Uterus (tissue), 4 donors: ENCODE results near the gene ARMC8. TPM values are rescaled to one million over a fixed set of nuclear protein-coding genes. Genes with fewer than 3 reads are reported as not detected.

Source experiments
- DNase-seq, 2 donors: peaks; one replicate each; pipeline ENCODE4 v3.0.0-alpha.2; 2019 to 2020
- H3K27ac ChIP-seq, 2 donors: fragments of 200-600 bp; sonication (generic); 1 replicate in 1 of 2; 2 replicates in 1 of 2; pipeline ENCODE4 v1.5.1; 2016 to 2018
- H3K27me3 ChIP-seq, 2 donors: fragments of 200-600 bp; sonication (generic); one replicate each; pipeline ENCODE4 v1.5.1; 2018 to 2019; ENCODE audit warnings: control low read depth in 1 of 2
- H3K36me3 ChIP-seq, 2 donors: fragments of 200-600 bp; sonication (generic); one replicate each; pipeline ENCODE4 v1.5.1; 2019; ENCODE audit warnings: control low read depth in 1 of 2
- H3K4me1 ChIP-seq, 2 donors: fragments of 200-600 bp; sonication (generic); one replicate each; pipeline ENCODE4 v1.5.1; 2018 to 2019; ENCODE audit warnings: control low read depth in 1 of 2
- H3K4me3 ChIP-seq, 2 donors: fragments of 200-600 bp; sonication (generic); 1 replicate in 1 of 2; 2 replicates in 1 of 2; pipeline ENCODE4 v1.5.1; 2018 to 2019; ENCODE audit warnings: mild to moderate bottlenecking in 1 of 2
- H3K9me3 ChIP-seq, 2 donors: fragments of 200-600 bp; sonication (generic); one replicate each; pipeline ENCODE4 v1.5.1; 2019; ENCODE audit warnings: control low read depth in 1 of 2
- POLR2A ChIP-seq, 2 donors: fragments of 450-650 bp; IDR thresholded peaks; one replicate each; pipeline ENCODE4 v1.6.1; 2016; ENCODE audit warnings: antibody characterized with exemption in 2 of 2, mild to moderate bottlenecking in 1 of 2, moderate library complexity in 1 of 2
- intact Hi-C: fragments of 100-400 bp; cut with DNase I; formaldehyde crosslinking; loops from one replicate; pipeline ENCODE4 v1.15.1; 2023; ENCODE audit warnings: low total_unique reads
- total RNA-seq, 4 donors: library from RNA; depleted of rRNA in 3 of 4; stranded (reverse); fragments of >200 nt in 3 of 4; gene quantifications; one replicate each; pipeline versions ENCODE4 v1.1.0 to v1.2.4, GENCODE V29; 2014 to 2023
- TF ChIP-seq, protein P1 (sequence below), 4 experiments: fragments of 200-600 bp in 2 of 4; fragments of 450-650 bp in 2 of 4; sonication (generic) in 2 of 4; IDR thresholded peaks; one replicate each; pipeline ENCODE4 v1.5.1; 2016 to 2019; ENCODE audit warnings: antibody characterized with exemption in 4 of 4, mild to moderate bottlenecking in 2 of 4, moderate library complexity in 1 of 4
- donor health status: DM: yes; HTN: yes; CAD: no.

ARMC8 gene
- total RNA-seq, 4 donors from 2014 or later: 38.7 to 85.1 (median 64.6) TPM

DNA sequence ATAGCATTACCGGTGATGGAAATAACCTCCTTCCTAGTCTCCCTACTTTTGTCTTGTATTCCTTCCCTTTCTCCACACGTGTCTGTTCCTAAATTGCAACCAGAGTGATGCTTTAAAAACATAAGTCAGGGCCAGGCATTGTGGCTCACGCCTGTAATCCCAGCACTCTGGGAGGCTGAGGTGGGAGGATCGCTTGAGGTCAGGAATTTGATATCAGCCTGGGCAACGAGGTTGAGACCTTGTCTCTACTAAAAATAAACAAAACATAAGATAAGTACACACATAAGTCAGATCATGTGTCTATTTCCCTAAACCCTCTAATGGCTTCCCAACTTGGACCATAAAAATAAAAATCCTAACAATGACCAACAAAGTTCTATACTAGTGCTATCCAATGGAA, 18.4 kb downstream of the ARMC8 start:
- Histone ChIP-seq H3K4me1 (no peaks in the 10 kb centered on the region), H3K27ac (no peak overlapping the region), H3K36me3 (no peaks in the 10 kb centered on the region), H3K27me3 (no peaks in the 10 kb centered on the region), H3K4me3 (no peak overlapping the region), H3K9me3 (no peaks in the 10 kb centered on the region)
- intact Hi-C loops: no loop called here
- no peak for DNase-seq
- TF ChIP-seq, protein P1, sequence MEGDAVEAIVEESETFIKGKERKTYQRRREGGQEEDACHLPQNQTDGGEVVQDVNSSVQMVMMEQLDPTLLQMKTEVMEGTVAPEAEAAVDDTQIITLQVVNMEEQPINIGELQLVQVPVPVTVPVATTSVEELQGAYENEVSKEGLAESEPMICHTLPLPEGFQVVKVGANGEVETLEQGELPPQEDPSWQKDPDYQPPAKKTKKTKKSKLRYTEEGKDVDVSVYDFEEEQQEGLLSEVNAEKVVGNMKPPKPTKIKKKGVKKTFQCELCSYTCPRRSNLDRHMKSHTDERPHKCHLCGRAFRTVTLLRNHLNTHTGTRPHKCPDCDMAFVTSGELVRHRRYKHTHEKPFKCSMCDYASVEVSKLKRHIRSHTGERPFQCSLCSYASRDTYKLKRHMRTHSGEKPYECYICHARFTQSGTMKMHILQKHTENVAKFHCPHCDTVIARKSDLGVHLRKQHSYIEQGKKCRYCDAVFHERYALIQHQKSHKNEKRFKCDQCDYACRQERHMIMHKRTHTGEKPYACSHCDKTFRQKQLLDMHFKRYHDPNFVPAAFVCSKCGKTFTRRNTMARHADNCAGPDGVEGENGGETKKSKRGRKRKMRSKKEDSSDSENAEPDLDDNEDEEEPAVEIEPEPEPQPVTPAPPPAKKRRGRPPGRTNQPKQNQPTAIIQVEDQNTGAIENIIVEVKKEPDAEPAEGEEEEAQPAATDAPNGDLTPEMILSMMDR (IDR thresholded peaks at IDR 0.05): no peak
- TF ChIP-seq POLR2A (IDR thresholded peaks at IDR 0.05): no peak

DNA sequence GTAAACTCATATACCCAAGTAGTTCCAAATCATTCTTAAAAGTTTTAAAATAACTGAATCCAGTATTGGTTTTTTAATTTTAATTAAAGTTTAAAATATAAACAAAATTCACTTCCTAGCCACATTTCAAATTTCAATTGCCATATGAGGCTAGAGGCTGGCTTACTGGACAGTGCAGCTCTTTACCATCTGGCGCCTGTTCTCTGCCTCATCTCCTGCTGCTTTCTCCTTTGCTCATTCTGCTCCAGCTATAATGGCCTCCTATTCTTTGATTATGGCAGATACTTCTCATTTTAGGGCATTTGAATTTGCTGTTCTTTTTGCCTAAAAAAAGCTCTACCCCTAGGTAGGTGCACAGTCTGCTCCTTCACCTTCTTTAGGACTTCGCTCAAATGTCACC, 19.1 kb downstream of the ARMC8 start:
- H3K27ac ChIP-seq: no peak overlapping the region
- H3K27me3 ChIP-seq: no peaks in the 10 kb centered on the region
- no peaks in the 10 kb centered on the region for H3K36me3 ChIP-seq
- DNase-seq: no peak
- TF ChIP-seq, protein P1 (IDR thresholded peaks at IDR 0.05): no peak
- no peak for TF ChIP-seq POLR2A (IDR thresholded peaks at IDR 0.05)
- H3K9me3 ChIP-seq: no peaks in the 10 kb centered on the region
- H3K4me3 ChIP-seq: no peak overlapping the region
- intact Hi-C loops: no loop called here
- H3K4me1 ChIP-seq: no peaks in the 10 kb centered on the region

DNA sequence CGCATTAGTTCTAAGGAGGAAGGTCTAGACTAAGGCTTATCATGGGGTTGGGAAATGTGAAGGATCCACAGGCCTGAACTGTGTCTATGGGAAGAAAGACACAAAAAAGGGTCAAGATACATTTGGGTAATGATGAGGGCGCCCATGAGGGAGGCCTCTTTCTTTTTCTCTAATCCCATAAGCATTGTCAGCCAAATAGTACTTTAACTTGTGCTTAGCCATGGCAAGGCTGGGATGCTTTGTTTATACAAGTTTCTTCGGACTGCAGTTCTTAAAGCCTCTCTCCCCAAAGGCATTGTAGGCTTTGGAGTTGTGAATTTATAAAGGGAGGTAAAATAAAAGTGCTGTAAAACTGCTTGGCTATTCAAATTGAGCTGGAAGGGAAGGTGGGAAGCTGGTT, 23.4 kb downstream of the ARMC8 start:
- Histone ChIP-seq H3K9me3 (no peaks in the 10 kb centered on the region), H3K4me3 (no peak overlapping the region), H3K36me3 (no peaks in the 10 kb centered on the region), H3K4me1 (no peaks in the 10 kb centered on the region), H3K27ac (no peak overlapping the region), H3K27me3 (no peaks in the 10 kb centered on the region)
- intact Hi-C loops: no loop called here
- no peak for DNase-seq
- TF ChIP-seq, protein P1 (IDR thresholded peaks at IDR 0.05): no peak
- no peak for TF ChIP-seq POLR2A (IDR thresholded peaks at IDR 0.05)

DNA sequence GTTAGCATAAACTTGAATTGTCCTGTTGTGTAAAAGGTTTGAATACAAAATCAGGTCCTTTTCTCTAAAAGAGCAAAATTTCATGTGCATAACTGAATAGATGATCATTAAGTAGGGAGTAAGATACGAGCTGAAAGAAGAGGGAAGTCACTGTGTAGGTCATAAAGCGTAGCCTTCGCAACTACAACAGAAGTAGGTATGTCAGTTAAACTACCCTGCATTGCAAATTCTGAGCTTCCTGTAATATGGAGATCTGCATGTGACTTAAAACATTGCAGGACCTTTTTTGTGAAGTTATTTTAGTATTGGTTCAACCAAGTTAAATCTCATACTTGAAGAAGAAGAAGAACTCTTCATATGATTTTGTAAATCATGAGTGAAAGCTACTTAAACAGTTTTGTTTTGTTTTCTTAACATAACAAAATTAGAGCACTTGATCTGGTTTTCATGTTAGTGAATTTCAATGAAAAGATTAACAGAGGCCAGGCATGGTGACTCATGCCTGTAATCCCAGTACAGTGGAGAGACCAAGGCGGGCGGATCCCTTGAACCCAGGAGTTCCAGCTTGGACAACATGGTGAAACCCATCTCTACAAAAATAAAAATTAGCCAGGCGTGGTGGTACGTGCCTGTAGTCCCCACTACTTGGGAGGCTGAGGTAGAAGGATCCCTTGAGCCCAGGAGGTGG, 26.4 kb downstream of the ARMC8 start:
- intact Hi-C loops: no loop called here
- H3K27ac ChIP-seq: no peak overlapping the region

DNA sequence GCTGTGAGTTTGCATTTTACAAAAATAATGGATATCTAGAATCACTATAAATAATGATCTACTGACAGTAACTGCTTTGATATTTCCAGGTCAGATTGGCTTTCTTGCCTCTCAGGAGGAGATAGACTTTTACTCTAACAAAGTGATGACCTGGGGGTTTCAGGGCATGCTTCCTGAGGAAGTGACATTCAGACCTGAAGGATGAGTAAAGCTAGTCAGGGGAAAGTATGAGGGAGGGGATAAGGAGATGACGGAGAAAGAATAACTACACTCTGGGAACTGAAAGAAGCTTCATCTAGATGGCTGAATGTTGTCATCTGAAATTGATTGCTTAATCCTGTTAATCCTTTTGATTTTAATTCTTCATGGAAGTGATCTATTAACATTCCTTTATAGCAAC, 32.2 kb downstream of the ARMC8 start:
- Histone ChIP-seq H3K4me3 (no peak overlapping the region), H3K36me3 (no peaks in the 10 kb centered on the region), H3K4me1 (peaks cover 0 to 4% of the 10 kb centered on the region in 2 donors), H3K27ac (no peak overlapping the region), H3K9me3 (no peaks in the 10 kb centered on the region), H3K27me3 (no peaks in the 10 kb centered on the region)
- TF ChIP-seq, protein P1 (IDR thresholded peaks at IDR 0.05): no peak
- no peak for TF ChIP-seq POLR2A (IDR thresholded peaks at IDR 0.05)
- intact Hi-C loops: no loop called here
- DNase-seq: no peak

More for the DNA sequence above, 26.4 kb downstream of the ARMC8 start:
- Histone ChIP-seq H3K36me3 (no peaks in the 10 kb centered on the region), H3K27me3 (no peaks in the 10 kb centered on the region), H3K9me3 (no peaks in the 10 kb centered on the region), H3K4me1 (no peaks in the 10 kb centered on the region), H3K4me3 (no peak overlapping the region)
- DNase-seq: no peak
- no peak for TF ChIP-seq POLR2A (IDR thresholded peaks at IDR 0.05)
- TF ChIP-seq, protein P1 (IDR thresholded peaks at IDR 0.05): no peak
